ENCODE results near the gene CHMP2A.

Gene CHMP2A

DNA sequence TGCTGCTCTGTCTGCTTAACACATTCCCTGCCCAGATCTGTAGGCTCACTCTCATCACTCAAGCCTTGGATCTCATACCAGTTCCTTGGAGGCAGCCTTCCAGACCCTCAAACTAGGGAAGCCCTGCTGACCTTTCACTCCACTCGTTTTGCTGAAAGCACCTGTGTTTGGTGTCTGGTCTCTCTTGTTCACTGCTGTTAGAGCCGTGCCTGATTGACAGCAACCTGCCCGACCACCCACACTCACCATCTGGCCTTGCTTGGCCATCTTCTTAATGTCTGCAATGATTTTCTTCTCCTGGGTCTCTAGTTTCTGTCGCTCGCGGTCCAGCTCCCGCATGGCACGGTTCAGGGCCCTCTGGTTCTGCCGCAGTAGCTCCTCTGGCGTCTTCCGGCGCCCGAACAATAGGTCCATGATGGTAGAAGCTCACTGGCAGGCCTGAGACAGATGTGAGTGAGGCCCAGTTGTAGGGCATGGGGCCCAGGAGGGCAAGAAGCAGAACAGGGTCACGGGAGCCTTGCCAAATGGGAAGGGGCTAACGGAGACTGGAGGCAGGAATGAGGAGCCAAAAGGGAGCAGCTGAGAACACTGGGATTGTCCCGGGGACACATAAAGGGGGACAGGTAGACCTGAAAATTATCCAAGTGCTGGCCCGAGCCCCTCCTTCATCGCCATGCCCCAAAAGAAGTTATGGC lies 959 bp downstream of the CHMP2A start:
- DNase-seq (ENCODE audit: low read depth) = no peak
- H3K4me3 ChIP-seq (ENCODE audit: control insufficient read depth, low read depth, low read length) = peak overlapping the region; percentile 81
- no peak for TF ChIP-seq CTCF (IDR thresholded peaks at IDR 0.05; ENCODE audit: control insufficient read depth, insufficient read depth, low read depth, low read length, missing control alignments)

DNA sequence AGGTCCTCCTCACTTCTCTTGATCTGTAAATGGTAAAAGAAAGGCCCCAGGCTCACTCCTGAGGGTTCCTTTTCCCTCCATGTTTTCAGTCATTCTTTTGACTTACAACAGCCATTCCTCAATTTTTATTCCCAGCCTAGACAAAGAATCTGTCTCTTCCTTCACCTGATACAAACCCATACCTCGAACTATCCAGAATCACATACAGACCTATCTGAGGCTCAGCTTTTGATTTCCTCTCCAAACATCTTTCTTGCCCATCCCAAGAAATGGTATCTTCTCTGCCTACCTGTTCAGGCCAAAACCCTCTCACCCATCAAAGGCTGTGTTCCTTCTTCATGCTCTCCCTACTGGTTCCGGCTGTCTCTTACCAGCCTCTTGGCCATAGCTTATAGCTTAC lies 2.2 kb downstream of the CHMP2A start:
- no peak for TF ChIP-seq CTCF (IDR thresholded peaks at IDR 0.05; ENCODE audit: control insufficient read depth, insufficient read depth, low read depth, low read length, missing control alignments)
- no peak for DNase-seq (ENCODE audit: low read depth)
- no peak overlapping the region for H3K4me3 ChIP-seq (ENCODE audit: control insufficient read depth, low read depth, low read length)

GRCh38 chr19:58551577-58552471 lies 3.1 kb downstream of the CHMP2A start:
- DNase-seq (ENCODE audit: low read depth) = no peak
- TF ChIP-seq CTCF (IDR thresholded peaks at IDR 0.05; ENCODE audit: control insufficient read depth, insufficient read depth, low read depth, low read length, missing control alignments) = no peak
- H3K4me3 ChIP-seq (ENCODE audit: control insufficient read depth, low read depth, low read length) = no peak overlapping the region

DNA sequence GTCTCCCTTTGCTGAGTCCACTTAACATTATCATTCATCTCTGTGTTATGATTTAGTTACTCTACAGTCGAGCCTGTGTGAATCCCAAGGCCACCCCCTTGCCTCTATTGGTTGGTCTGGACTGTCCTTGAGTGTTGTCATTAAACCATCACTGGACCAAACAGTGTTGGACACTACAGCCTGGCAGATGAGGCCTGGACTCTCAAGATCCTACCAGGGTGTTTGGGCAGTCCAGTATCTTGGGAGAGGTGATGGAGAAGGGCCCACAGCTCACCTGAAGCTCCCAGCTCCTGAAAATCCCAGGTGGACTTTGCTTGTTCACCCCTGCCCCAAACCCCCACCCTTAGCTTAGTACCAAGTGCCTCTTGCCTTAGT lies 3.8 kb downstream of the CHMP2A start:
- H3K4me3 ChIP-seq (ENCODE audit: control insufficient read depth, low read depth, low read length) = no peak overlapping the region
- no peak for TF ChIP-seq CTCF (IDR thresholded peaks at IDR 0.05; ENCODE audit: control insufficient read depth, insufficient read depth, low read depth, low read length, missing control alignments)
- no peak for DNase-seq (ENCODE audit: low read depth)

DNA sequence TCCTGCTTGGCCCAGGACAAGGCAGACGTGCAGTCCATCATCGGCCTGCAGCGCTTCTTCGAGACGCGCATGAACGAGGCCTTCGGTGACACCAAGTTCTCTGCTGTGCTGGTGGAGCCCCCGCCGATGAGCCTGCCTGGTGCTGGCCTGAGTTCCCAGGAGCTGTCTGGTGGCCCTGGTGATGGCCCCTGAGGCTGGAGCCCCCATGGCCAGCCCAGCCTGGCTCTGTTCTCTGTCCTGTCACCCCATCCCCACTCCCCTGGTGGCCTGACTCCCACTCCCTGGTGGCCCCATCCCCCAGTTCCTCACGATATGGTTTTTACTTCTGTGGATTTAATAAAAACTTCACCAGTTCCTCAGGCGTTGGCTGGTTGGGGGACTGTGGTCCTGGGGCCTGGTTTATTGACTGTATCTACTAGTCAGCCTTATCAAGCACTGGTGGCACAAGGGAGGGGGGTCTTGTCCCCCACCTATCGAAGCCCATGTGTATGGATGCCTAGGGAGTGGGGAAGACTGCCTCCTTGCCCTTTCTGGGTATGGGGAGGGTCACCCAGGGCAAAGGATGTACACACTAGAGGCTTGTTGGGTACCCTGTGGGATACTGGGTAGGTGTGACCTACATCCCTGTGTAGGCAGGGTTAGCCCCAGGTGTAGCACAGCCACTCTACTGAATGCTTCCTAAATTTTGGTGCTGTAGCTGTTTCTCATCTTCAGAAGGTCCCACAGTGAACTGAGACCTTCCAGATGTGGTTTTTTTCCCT lies 4.4 kb downstream of the CHMP2A start:
- no peak for DNase-seq (ENCODE audit: low read depth)
- no peak overlapping the region for H3K4me3 ChIP-seq (ENCODE audit: control insufficient read depth, low read depth, low read length)
- no peak for TF ChIP-seq CTCF (IDR thresholded peaks at IDR 0.05; ENCODE audit: control insufficient read depth, insufficient read depth, low read depth, low read length, missing control alignments)

GRCh38 chr19:58549664-58550361 lies 5.1 kb downstream of the CHMP2A start:
- no peak overlapping the region for H3K4me3 ChIP-seq (ENCODE audit: control insufficient read depth, low read depth, low read length)
- no peak for TF ChIP-seq CTCF (IDR thresholded peaks at IDR 0.05; ENCODE audit: control insufficient read depth, insufficient read depth, low read depth, low read length, missing control alignments)
- DNase-seq (ENCODE audit: low read depth) = no peak

Data from AG09309 (cell line).